B cell (primary cell): ENCODE measurements around the gene FOXN3. TPM values are rescaled to one million over a fixed set of nuclear protein-coding genes. Genes with fewer than 3 reads are reported as not detected.

Experiments used
- ATAC-seq: fragments of 200-7000 bp; cut with Tn5 transposase; one replicate; pipeline ENCODE4 v1.10.0; 2021; ENCODE audit warnings: low read depth, mild to moderate bottlenecking, moderate number of reproducible peaks, moderate library complexity
- CTCF ChIA-PET: fragments of 350-600 bp; sonication (Branson Sonifier 250); formaldehyde crosslinking; loops from one replicate; lab custom pipeline; 2021; ENCODE audit warnings: antibody characterized with exemption, inconsistent platforms; lab: Charles Lee
- POLR2A ChIA-PET: fragments of 350-600 bp; sonication (Branson Sonifier 250); formaldehyde crosslinking; loops from one replicate; lab custom pipeline; 2021; ENCODE audit warnings: antibody characterized with exemption; lab: Charles Lee
- DNase-seq: peaks from one replicate; pipeline ENCODE4 v3.0.0; 2013
- H2AFZ ChIP-seq: 2 replicates; pipeline ENCODE4 v1.6.1; 2012; ENCODE audit warnings: mild to moderate bottlenecking, low read depth, low read length; ENCODE audit not compliant: insufficient read depth, poor library complexity, severe bottlenecking
- H3K27ac ChIP-seq, 2 donors: 1 replicate in 1 of 2; 2 replicates in 1 of 2; pipeline ENCODE4 v1.5.1; 2012 to 2013; ENCODE audit warnings: low read length in 2 of 2, mild to moderate bottlenecking in 2 of 2, moderate library complexity in 1 of 2
- H3K27me3 ChIP-seq, 4 experiments: fragments of 200-600 bp in 1 of 4; sonication (generic) in 1 of 4; replicated peaks in 1 of 4; 1 replicate in 2 of 4; 2 replicates in 2 of 4; pipeline versions ENCODE4 v1.6.1 to v1.7.0; 2013 to 2016; ENCODE audit warnings: low read length in 3 of 4, mild to moderate bottlenecking in 2 of 4, mixed read lengths in 1 of 4, moderate library complexity in 1 of 4; ENCODE audit not compliant: insufficient read depth in 4 of 4, control insufficient read depth in 3 of 4; ENCODE audit errors: control extremely low read depth in 1 of 4
- H3K36me3 ChIP-seq, 2 experiments: replicated peaks in 1 of 2; 1 replicate in 1 of 2; 2 replicates in 1 of 2; pipeline versions ENCODE4 v1.6.1 to v1.7.1; 2013; ENCODE audit warnings: low read length in 1 of 2; ENCODE audit not compliant: insufficient read depth in 2 of 2, control insufficient read depth in 1 of 2; ENCODE audit errors: control extremely low read depth in 1 of 2, extremely low read depth in 1 of 2
- H3K4me1 ChIP-seq, 2 donors: fragments of 200-600 bp in 1 of 2; sonication (generic) in 1 of 2; 1 replicate in 1 of 2; 2 replicates in 1 of 2; pipeline versions ENCODE4 v1.5.1 to v1.6.1; 2013 to 2017; ENCODE audit warnings: low read length in 2 of 2; ENCODE audit not compliant: control insufficient read depth in 2 of 2, insufficient read depth in 2 of 2
- H3K4me2 ChIP-seq: replicated peaks from 2 replicates; pipeline ENCODE3; 2012; ENCODE audit warnings: mild to moderate bottlenecking, low read depth, low read length; ENCODE audit not compliant: poor library complexity, severe bottlenecking
- H3K4me3 ChIP-seq, 5 experiments: fragments of 200-600 bp in 1 of 5; sonication (generic) in 1 of 5; 1 replicate in 3 of 5; 2 replicates in 2 of 5; pipeline versions ENCODE4 v1.5.1 to v1.7.0; 2011 to 2016; ENCODE audit warnings: low read length in 4 of 5, mild to moderate bottlenecking in 4 of 5, low read depth in 2 of 5, control low read depth in 1 of 5, moderate library complexity in 1 of 5; ENCODE audit not compliant: insufficient read depth in 1 of 5; ENCODE audit errors: control extremely low read depth in 1 of 5, extremely low read depth in 1 of 5
- H3K79me2 ChIP-seq: fragments of 200-600 bp; sonication (generic); one replicate; pipeline ENCODE4 v1.6.0; 2016; ENCODE audit warnings: low read length; ENCODE audit not compliant: control insufficient read depth, insufficient read depth
- H3K9ac ChIP-seq: fragments of 200-600 bp; sonication (generic); 2 replicates; pipeline ENCODE4 v1.6.1; 2017; ENCODE audit warnings: mild to moderate bottlenecking, low read length, moderate library complexity
- H3K9me3 ChIP-seq, 3 donors: one replicate each; pipeline versions ENCODE4 v1.6.1 to v1.7.1; 2013; ENCODE audit warnings: low read length in 2 of 3; ENCODE audit not compliant: control insufficient read depth in 2 of 3, insufficient read depth in 1 of 3; ENCODE audit errors: control extremely low read depth in 1 of 3
- H4K20me1 ChIP-seq: 2 replicates; pipeline ENCODE4 v1.6.0; 2012; ENCODE audit warnings: mild to moderate bottlenecking, low read length; ENCODE audit not compliant: insufficient read depth, control insufficient read depth, poor library complexity, severe bottlenecking
- H3K27ac Mint-ChIP-seq: one replicate; pipeline ENCODE4 v1.8.0; 2021; ENCODE audit warnings: mixed read lengths
- H3K27me3 Mint-ChIP-seq: one replicate; pipeline ENCODE4 v1.8.0; 2021; ENCODE audit warnings: mixed read lengths
- H3K4me1 Mint-ChIP-seq: one replicate; pipeline ENCODE4 v1.8.0; 2021; ENCODE audit warnings: mixed read lengths
- H3K4me3 Mint-ChIP-seq: one replicate; pipeline ENCODE4 v1.8.0; 2021; ENCODE audit warnings: mixed read lengths
- H3K9me3 Mint-ChIP-seq: one replicate; pipeline ENCODE4 v1.8.0; 2022; ENCODE audit warnings: mixed read lengths; ENCODE audit not compliant: insufficient read depth
- CTCF ChIP-seq: fragments of 200-600 bp; IDR thresholded peaks from one replicate; pipeline ENCODE4 v1.8.0; 2022; ENCODE audit warnings: antibody characterized with exemption, mild to moderate bottlenecking
- EZH2 ChIP-seq: IDR thresholded peaks from 2 replicates; pipeline ENCODE4 v1.6.1; 2012; ENCODE audit warnings: borderline replicate concordance, low read depth, mild to moderate bottlenecking, moderate library complexity, low read length; ENCODE audit not compliant: insufficient read depth, poor library complexity, severe bottlenecking
- WGBS: methylation state at CpG from one replicate; pipeline ENCODE4 v1.1.5; 2013; ENCODE audit warnings: missing lambda C conversion rate; ENCODE audit not compliant: insufficient coverage; 5-methylcytosine and 5-hydroxymethylcytosine counted together
- intact Hi-C: fragments of 100-400 bp; cut with micrococcal nuclease; formaldehyde crosslinking; loops from one replicate; pipeline ENCODE4 v1.10.0; 2022
- polyA plus RNA-seq: library from polyadenylated mRNA; depleted of rRNA; stranded (reverse); fragments of >200 nt; gene quantifications from 2 replicates; pipeline ENCODE4 v1.2.3, GENCODE V29; 2012
- total RNA-seq, 2 donors: library from RNA; stranded (reverse); fragments of 120-200 nt in 1 of 2; gene quantifications; 1 replicate in 1 of 2; 2 replicates in 1 of 2; pipeline versions ENCODE4 v1.2.3 to v1.2.4, GENCODE V29; 2013 to 2022

The FOXN3 gene
- total and polyA plus RNA-seq, 2 donors (not counting 1 experiment from before 2014, with no cell fraction given) = 80.6 to 98.2 TPM

GRCh38 chr14:89310211-89310610 is 106.8 kb downstream of the FOXN3 start:
- H3K9ac ChIP-seq = no peak overlapping the region
- Mint-ChIP-seq H3K9me3 (no peaks in the 10 kb centered on the region), H3K27ac (peak overlapping the region; percentile 69), H3K4me1 (peaks cover 67% of the 10 kb centered on the region), H3K27me3 (no peaks in the 10 kb centered on the region), H3K4me3 (no peak overlapping the region)
- no peak overlapping the region for H3K4me2 ChIP-seq
- no peaks in the 10 kb centered on the region for H3K27me3 ChIP-seq
- TF ChIP-seq EZH2 (no peak), CTCF (no peak)
- DNase-seq (no peak), ATAC-seq (no peak)
- H3K9me3 ChIP-seq = peaks cover 0 to 7% (median 0%) of the 10 kb centered on the region in 3 donors
- no peaks in the 10 kb centered on the region for H4K20me1 ChIP-seq
- 86% methylated on average over 5 of the region's 9 CpGs for WGBS
- H3K79me2 ChIP-seq = peaks cover 93% of the 10 kb centered on the region
- peaks cover 36 to 42% of the 10 kb centered on the region in 2 donors for H3K4me1 ChIP-seq
- ChIA-PET POLR2A (no interaction called here), CTCF (interaction anchor here (1.4 kb wide), 1 partner anchor 26 kb away, joined by 3 read pairs; no protein-coding TSS in a partner anchor)
- H3K4me3 ChIP-seq = no peak overlapping the region
- intact Hi-C loops = no loop called here
- peak overlapping the region in 1 of 2 donors; percentile 19 for H3K27ac ChIP-seq
- peaks cover 3 to 4% of the 10 kb centered on the region in 2 experiments for H3K36me3 ChIP-seq
- H2AFZ ChIP-seq = no peak overlapping the region

- intact Hi-C loops = loop anchor here (10.0 kb wide), 1 partner anchor 1075 kb away; no protein-coding TSS in a partner anchor
- POLR2A ChIA-PET = no interaction called here
- H4K20me1 ChIP-seq = no peaks in the 10 kb centered on the region
- WGBS = 85% methylated on average over 9 of the region's 11 CpGs
- ATAC-seq = no peak
- H3K79me2 ChIP-seq = peaks cover 92% of the 10 kb centered on the region
- CTCF ChIA-PET = interaction anchor here (1.4 kb wide), 1 partner anchor 26 kb away, joined by 3 read pairs; no protein-coding TSS in a partner anchor
- H3K4me1 ChIP-seq = peaks cover 41 to 46% of the 10 kb centered on the region in 2 donors
- no peak for DNase-seq
- H3K9me3 ChIP-seq = peaks cover 0 to 7% (median 0%) of the 10 kb centered on the region in 3 donors
- peaks cover 3 to 4% of the 10 kb centered on the region in 2 experiments for H3K36me3 ChIP-seq
- Mint-ChIP-seq H3K4me3 (no peak overlapping the region), H3K27ac (peak overlapping the region; percentile 69), H3K27me3 (no peaks in the 10 kb centered on the region), H3K9me3 (no peaks in the 10 kb centered on the region), H3K4me1 (peaks cover 68% of the 10 kb centered on the region)
- H3K4me2 ChIP-seq = no peak overlapping the region
- H3K4me3 ChIP-seq = no peak overlapping the region
- no peak overlapping the region for H2AFZ ChIP-seq
- TF ChIP-seq EZH2 = no peak
- H3K9ac ChIP-seq = no peak overlapping the region
- H3K27ac ChIP-seq = peak overlapping the region; percentile 10 to 16
- H3K27me3 ChIP-seq = no peaks in the 10 kb centered on the region
These were observed 107.3 kb downstream of the FOXN3 start for GRCh38 chr14:89309670-89310177.
